Breast epithelium (tissue), 4 donors: Measurements from ENCODE around the gene TNNC2. TPM values are rescaled to one million over a fixed set of nuclear protein-coding genes. Genes with fewer than 3 reads are reported as not detected.

Source experiments
- DNase-seq, 2 donors: peaks; one replicate each; pipeline ENCODE4 v3.0.0-alpha.2; 2019; ENCODE audit warnings: low spot score in 2 of 2
- H3K27ac ChIP-seq, 2 donors: fragments of 200-600 bp; sonication (generic) in 1 of 2; one replicate each; pipeline ENCODE4 v1.5.1; 2016 to 2019; ENCODE audit warnings: mild to moderate bottlenecking in 1 of 2
- H3K27me3 ChIP-seq, 2 donors: fragments of 200-600 bp; sonication (generic) in 1 of 2; one replicate each; pipeline versions ENCODE4 v1.5.1 to v1.6.0; 2017 to 2019; ENCODE audit warnings: control low read depth in 1 of 2, mild to moderate bottlenecking in 1 of 2
- H3K36me3 ChIP-seq: fragments of 200-600 bp; one replicate; pipeline ENCODE4 v1.5.1; 2019
- H3K4me1 ChIP-seq, 2 donors: fragments of 200-600 bp; sonication (generic); one replicate each; pipeline ENCODE4 v1.5.1; 2016 to 2019; ENCODE audit warnings: control low read depth in 1 of 2
- H3K4me3 ChIP-seq, 3 donors: fragments of 200-600 bp; sonication (generic); 1 replicate in 2 of 3; 2 replicates in 1 of 3; pipeline ENCODE4 v1.5.1; 2016 to 2019; ENCODE audit warnings: mild to moderate bottlenecking in 3 of 3, moderate library complexity in 2 of 3
- H3K9me3 ChIP-seq, 2 donors: fragments of 200-600 bp; sonication (generic) in 1 of 2; one replicate each; pipeline ENCODE4 v1.5.1; 2016 to 2019; ENCODE audit warnings: control low read depth in 1 of 2
- POLR2A ChIP-seq: fragments of 450-650 bp; IDR thresholded peaks from one replicate; pipeline ENCODE4 v1.6.1; 2016; ENCODE audit warnings: antibody characterized with exemption, mild to moderate bottlenecking, moderate library complexity
- POLR2AphosphoS5 ChIP-seq, 3 donors: sonication (generic); formaldehyde crosslinking; IDR thresholded peaks; one replicate each; pipeline ENCODE4 v1.6.1; 2017; ENCODE audit warnings: antibody characterized with exemption in 3 of 3
- intact Hi-C: fragments of 100-400 bp; cut with DNase I; formaldehyde crosslinking; loops from one replicate; pipeline ENCODE4 v1.15.1; 2023; ENCODE audit warnings: low total_unique reads
- total RNA-seq, 3 donors: library from RNA; depleted of rRNA; stranded (reverse); fragments of >200 nt; gene quantifications; one replicate each; pipeline ENCODE4 v1.1.0, GENCODE V29; 2016
- TF ChIP-seq, protein P1 (sequence below), 3 donors: fragments of 450-650 bp; IDR thresholded peaks; one replicate each; pipeline ENCODE4 v1.5.1; 2016 to 2017; ENCODE audit warnings: antibody characterized with exemption in 3 of 3, mild to moderate bottlenecking in 3 of 3, moderate library complexity in 3 of 3

TNNC2 gene
- total RNA-seq, 3 donors from 2014 or later = 2.0 to 4.8 (median 2.6) TPM

DNA sequence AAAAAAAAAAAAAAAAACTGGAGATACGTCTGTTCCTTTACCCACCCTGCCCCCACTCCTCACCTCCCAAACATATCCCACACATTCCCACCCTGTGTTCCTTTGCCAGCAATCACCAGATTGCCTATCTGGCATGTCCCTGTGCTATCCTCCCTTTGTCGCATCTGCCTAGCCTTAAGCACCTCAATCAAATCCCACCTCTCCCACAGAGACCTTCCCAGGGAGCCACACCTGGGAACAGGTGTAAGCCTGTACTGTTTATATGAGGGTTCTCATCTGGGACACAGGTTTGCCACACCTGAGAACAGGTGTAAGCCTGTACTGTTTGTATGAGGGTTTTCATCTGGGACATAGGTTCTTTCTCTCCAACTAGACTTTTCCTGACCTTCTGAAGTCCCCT is 52.2 kb downstream of the TNNC2 start:
- TF ChIP-seq POLR2AphosphoS5 (IDR thresholded peaks at IDR 0.05) (no peak), POLR2A (no peak)
- TF ChIP-seq, protein P1, sequence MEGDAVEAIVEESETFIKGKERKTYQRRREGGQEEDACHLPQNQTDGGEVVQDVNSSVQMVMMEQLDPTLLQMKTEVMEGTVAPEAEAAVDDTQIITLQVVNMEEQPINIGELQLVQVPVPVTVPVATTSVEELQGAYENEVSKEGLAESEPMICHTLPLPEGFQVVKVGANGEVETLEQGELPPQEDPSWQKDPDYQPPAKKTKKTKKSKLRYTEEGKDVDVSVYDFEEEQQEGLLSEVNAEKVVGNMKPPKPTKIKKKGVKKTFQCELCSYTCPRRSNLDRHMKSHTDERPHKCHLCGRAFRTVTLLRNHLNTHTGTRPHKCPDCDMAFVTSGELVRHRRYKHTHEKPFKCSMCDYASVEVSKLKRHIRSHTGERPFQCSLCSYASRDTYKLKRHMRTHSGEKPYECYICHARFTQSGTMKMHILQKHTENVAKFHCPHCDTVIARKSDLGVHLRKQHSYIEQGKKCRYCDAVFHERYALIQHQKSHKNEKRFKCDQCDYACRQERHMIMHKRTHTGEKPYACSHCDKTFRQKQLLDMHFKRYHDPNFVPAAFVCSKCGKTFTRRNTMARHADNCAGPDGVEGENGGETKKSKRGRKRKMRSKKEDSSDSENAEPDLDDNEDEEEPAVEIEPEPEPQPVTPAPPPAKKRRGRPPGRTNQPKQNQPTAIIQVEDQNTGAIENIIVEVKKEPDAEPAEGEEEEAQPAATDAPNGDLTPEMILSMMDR (IDR thresholded peaks at IDR 0.05) = no peak
- Histone ChIP-seq H3K4me3 (no peak overlapping the region), H3K27me3 (no peaks in the 10 kb centered on the region), H3K4me1 (peaks cover 0 to 15% of the 10 kb centered on the region in 2 donors), H3K36me3 (no peaks in the 10 kb centered on the region), H3K9me3 (no peaks in the 10 kb centered on the region), H3K27ac (no peak overlapping the region)
- DNase-seq = no peak
- intact Hi-C loops = loop anchor here (10.0 kb wide), 1 partner anchor 460 kb away; no protein-coding TSS in a partner anchor

Other genes starting within 250 kb of the TNNC2 start
- not detected for gene WFDC8, start 248.0 kb downstream of the TNNC2 start, total RNA-seq
- not detected for gene WFDC10A, start 197.6 kb downstream of the TNNC2 start, total RNA-seq
- gene WFDC9, start 196.0 kb downstream of the TNNC2 start, total RNA-seq = not detected
- not detected for gene WFDC11, start 157.1 kb downstream of the TNNC2 start, total RNA-seq
- gene WFDC13, start 125.3 kb downstream of the TNNC2 start, total RNA-seq = not detected
- gene WFDC10B, start 122.3 kb downstream of the TNNC2 start, total RNA-seq = not detected
- not detected for gene SPINT4, start 105.0 kb downstream of the TNNC2 start, total RNA-seq
- under 1 TPM in 1 of 3 donors, not detected in 2; 0.73 TPM for gene WFDC3, start 35.4 kb downstream of the TNNC2 start, total RNA-seq
- 10 to 100 TPM; 20.8 to 33.8 (median 26.2) TPM for gene DNTTIP1, start 35.4 kb downstream of the TNNC2 start, total RNA-seq
- gene UBE2C, start 14.7 kb downstream of the TNNC2 start, total RNA-seq = 1 to 10 TPM in 2 of 3 donors, under 1 TPM in 1; 0.98 to 5.9 (median 1.2) TPM
- 100 to 1,000 TPM in 1 of 3 donors, 10 to 100 TPM in 2; 55.0 to 138 (median 66.9) TPM for gene SNX21, start 6.5 kb upstream of the TNNC2 start, total RNA-seq
- gene ACOT8, start 30.1 kb upstream of the TNNC2 start, total RNA-seq = 10 to 100 TPM; 33.4 to 48.9 (median 37.3) TPM
- 1 to 10 TPM; 1.9 to 5.4 (median 4.9) TPM for gene ZSWIM3, start 30.3 kb upstream of the TNNC2 start, total RNA-seq
- gene ZSWIM1, start 53.9 kb upstream of the TNNC2 start, total RNA-seq = 10 to 100 TPM in 1 of 3 donors, 1 to 10 TPM in 2; 6.9 to 11.4 (median 7.5) TPM
- gene SPATA25, start 60.3 kb upstream of the TNNC2 start, total RNA-seq = 1 to 10 TPM; 3.4 to 3.9 (median 3.7) TPM
- gene NEURL2, start 63.9 kb upstream of the TNNC2 start, total RNA-seq = 1 to 10 TPM; 7.5 to 9.7 (median 8.8) TPM
- 100 to 1,000 TPM in 1 of 3 donors, 10 to 100 TPM in 2; 42.0 to 136 (median 55.6) TPM for gene CTSA, start 64.0 kb upstream of the TNNC2 start, total RNA-seq
- gene PLTP, start 84.8 kb upstream of the TNNC2 start, total RNA-seq = 100 to 1,000 TPM in 1 of 3 donors, 10 to 100 TPM in 2; 78.3 to 405 (median 100.0) TPM
- gene PCIF1, start 107.4 kb upstream of the TNNC2 start, total RNA-seq = 10 to 100 TPM; 28.2 to 40.2 (median 30.8) TPM
- gene ZNF335, start 144.9 kb upstream of the TNNC2 start, total RNA-seq = 10 to 100 TPM; 12.6 to 25.9 (median 20.6) TPM
- gene MMP9, start 181.6 kb upstream of the TNNC2 start, total RNA-seq = 1 to 10 TPM in 2 of 3 donors, under 1 TPM in 1; 0.98 to 7.8 (median 5.9) TPM
- gene SLC12A5, start 201.9 kb upstream of the TNNC2 start, total RNA-seq = under 1 TPM in 1 of 3 donors, not detected in 2; 0.33 TPM